HFFc6 (cell line): ENCODE results near the gene GRK6. TPM values are rescaled to one million over a fixed set of nuclear protein-coding genes. Genes with fewer than 3 reads are reported as not detected.
A peak's percentile ranks its signal among the peaks of the same experiment; 100 is the strongest.

ENCODE experiments used
- DNase-seq: peaks from one replicate; pipeline ENCODE4 v3.0.0-alpha.2; 2018
- H3K27ac Mint-ChIP-seq: 2 replicates; pipeline ENCODE4 v1.8.0; 2020; ENCODE audit warnings: mild to moderate bottlenecking, mixed read lengths
- H3K27me3 Mint-ChIP-seq: 2 replicates; pipeline ENCODE4 v1.8.0; 2021; ENCODE audit warnings: mild to moderate bottlenecking, moderate library complexity, mixed read lengths; ENCODE audit not compliant: insufficient read depth
- H3K36me3 Mint-ChIP-seq: 2 replicates; pipeline ENCODE4 v1.8.0; 2021; ENCODE audit warnings: low read depth, mixed read lengths
- H3K4me1 Mint-ChIP-seq: 2 replicates; pipeline ENCODE4 v1.8.0; 2020; ENCODE audit warnings: low read depth, mixed read lengths
- H3K4me3 Mint-ChIP-seq: 2 replicates; pipeline ENCODE4 v1.8.0; 2020; ENCODE audit warnings: mild to moderate bottlenecking, moderate library complexity, mixed read lengths
- H3K9me3 Mint-ChIP-seq: 2 replicates; pipeline ENCODE4 v1.8.0; 2020; ENCODE audit warnings: mild to moderate bottlenecking, mixed read lengths
- CTCF ChIP-seq: fragments of 200-600 bp; sonication (generic); IDR thresholded peaks from 2 replicates; pipeline ENCODE4 v1.5.0; 2021; ENCODE audit warnings: antibody characterized with exemption, mild to moderate bottlenecking
- total RNA-seq, 6 experiments: library from RNA; stranded (reverse); fragmentation: NEBNext Ultra II Directional; extraction: Animal tissue kit (Norgen Biotek cat#: 25700); gene quantifications; 2 replicates in 1 of 6; 3 replicates in 5 of 6; pipeline ENCODE4 v1.2.3, GENCODE V29; 2021

GRK6 gene
- total RNA-seq, 6 experiments from 2014 or later = 25.8 to 30.7 (median 28.0) TPM

- Mint-ChIP-seq H3K27ac (peak overlapping the region; percentile 53), H3K4me3 (peak overlapping the region; percentile 74), H3K36me3 (peaks cover 14% of the 10 kb centered on the region), H3K9me3 (no peaks in the 10 kb centered on the region; the same call in 1 of the 2 replicates), H3K4me1 (peaks cover 16% of the 10 kb centered on the region), H3K27me3 (peaks cover 16% of the 10 kb centered on the region)
- no peak for TF ChIP-seq CTCF
- no peak for DNase-seq
Measured at GRCh38 chr5:177453852-177454396, 27.4 kb downstream of the GRK6 start.

- DNase-seq = peak; percentile 77
- H3K4me3 Mint-ChIP-seq = peak overlapping the region; percentile 74
- no peak overlapping the region; the same call in 1 of the 2 replicates for H3K27ac Mint-ChIP-seq
- peaks cover 18% of the 10 kb centered on the region for H3K27me3 Mint-ChIP-seq
- TF ChIP-seq CTCF = peak; percentile 97
- H3K9me3 Mint-ChIP-seq = no peaks in the 10 kb centered on the region; the same call in 1 of the 2 replicates
- peaks cover 16% of the 10 kb centered on the region for H3K4me1 Mint-ChIP-seq
- peaks cover 14% of the 10 kb centered on the region for H3K36me3 Mint-ChIP-seq
Measured at GRCh38 chr5:177454397-177455035, 28.0 kb downstream of the GRK6 start.

- TF ChIP-seq CTCF = peak; percentile 86
- Mint-ChIP-seq H3K27me3 (peaks cover 18% of the 10 kb centered on the region), H3K4me3 (peak overlapping the region; percentile 65), H3K9me3 (no peaks in the 10 kb centered on the region; the same call in 1 of the 2 replicates), H3K4me1 (peaks cover 16% of the 10 kb centered on the region), H3K27ac (0 out of 2 replicates have a peak overlapping the region, but pooled peaks have one; percentile 16), H3K36me3 (peaks cover 14% of the 10 kb centered on the region)
- peak; percentile 40 for DNase-seq
Measured at GRCh38 chr5:177455036-177455660, 28.7 kb downstream of the GRK6 start.

- TF ChIP-seq CTCF = peak; percentile 97
- Mint-ChIP-seq H3K27ac (peak overlapping the region; percentile 72), H3K9me3 (no peaks in the 10 kb centered on the region; the same call in 1 of the 2 replicates), H3K4me3 (peak overlapping the region; percentile 75), H3K27me3 (peaks cover 20% of the 10 kb centered on the region), H3K4me1 (peaks cover 16% of the 10 kb centered on the region), H3K36me3 (peaks cover 14% of the 10 kb centered on the region)
- peak; percentile 71 for DNase-seq
Measured at GRCh38 chr5:177455661-177456590, 29.4 kb downstream of the GRK6 start.

- H3K4me1 Mint-ChIP-seq = peaks cover 16% of the 10 kb centered on the region
- H3K4me3 Mint-ChIP-seq = peak overlapping the region; percentile 45
- peaks cover 20% of the 10 kb centered on the region for H3K27me3 Mint-ChIP-seq
- peak; percentile 70 for TF ChIP-seq CTCF
- H3K27ac Mint-ChIP-seq = peak overlapping the region; percentile 72
- H3K9me3 Mint-ChIP-seq = no peaks in the 10 kb centered on the region; the same call in 1 of the 2 replicates
- DNase-seq = no peak
- peaks cover 18% of the 10 kb centered on the region for H3K36me3 Mint-ChIP-seq
Measured at GRCh38 chr5:177456591-177456964, 30.1 kb downstream of the GRK6 start.
